Neuronal stem cell (in vitro differentiated cells): Measurements from ENCODE around the gene MTPN.
A peak's percentile ranks its signal among the peaks of the same experiment; 100 is the strongest.

Source experiments
- DNase-seq: peaks from one replicate; pipeline ENCODE4 v3.0.0-alpha.2; 2013; ENCODE audit warnings: low spot score
- H2AFZ ChIP-seq: one replicate; pipeline ENCODE4 v1.6.1; 2013; ENCODE audit warnings: mild to moderate bottlenecking, low read length, inconsistent platforms
- H2AK5ac ChIP-seq: 2 replicates; pipeline ENCODE4 v1.6.1; 2013; ENCODE audit warnings: low read depth, mild to moderate bottlenecking, inconsistent platforms, low read length, moderate library complexity, mixed read lengths
- H2BK120ac ChIP-seq: 2 replicates; pipeline ENCODE4 v1.6.1; 2013; ENCODE audit warnings: low read depth, mild to moderate bottlenecking, inconsistent platforms, low read length, moderate library complexity, mixed read lengths
- H2BK12ac ChIP-seq: one replicate; pipeline ENCODE4 v1.6.1; 2013; ENCODE audit warnings: low read length, inconsistent platforms
- H2BK15ac ChIP-seq: 2 replicates; pipeline ENCODE4 v1.6.1; 2013; ENCODE audit warnings: mild to moderate bottlenecking, low read length, inconsistent platforms, mixed read lengths
- H2BK5ac ChIP-seq: one replicate; pipeline ENCODE4 v1.6.1; 2013; ENCODE audit warnings: inconsistent platforms, mild to moderate bottlenecking, low read length, moderate library complexity
- H3K14ac ChIP-seq: one replicate; pipeline ENCODE4 v1.6.1; 2013; ENCODE audit warnings: low read length, inconsistent platforms
- H3K18ac ChIP-seq: 2 replicates; pipeline ENCODE4 v1.6.1; 2013; ENCODE audit warnings: low read length, inconsistent platforms
- H3K23ac ChIP-seq: 2 replicates; pipeline ENCODE4 v1.6.1; 2013; ENCODE audit warnings: low read depth, mild to moderate bottlenecking, mixed read lengths, low read length, inconsistent platforms; ENCODE audit not compliant: poor library complexity
- H3K27ac ChIP-seq: replicated peaks from 3 replicates; pipeline ENCODE4 v1.5.1; 2013; ENCODE audit warnings: low read length, inconsistent platforms
- H3K27me3 ChIP-seq, 3 experiments: 2 replicates each; pipeline ENCODE4 v1.6.1; 2013; ENCODE audit warnings: low read length in 3 of 3, mild to moderate bottlenecking in 2 of 3, inconsistent platforms in 1 of 3, low read depth in 1 of 3, mixed read lengths in 1 of 3, moderate library complexity in 1 of 3; ENCODE audit not compliant: control insufficient read depth in 3 of 3, insufficient read depth in 3 of 3
- H3K36me3 ChIP-seq, 2 donors: replicated peaks in 1 of 2; 2 replicates each; pipeline ENCODE4 v1.6.1; 2013; ENCODE audit warnings: low read length in 2 of 2; ENCODE audit not compliant: control insufficient read depth in 2 of 2, insufficient read depth in 2 of 2
- H3K4ac ChIP-seq: 2 replicates; pipeline ENCODE4 v1.6.1; 2013; ENCODE audit warnings: inconsistent platforms, mild to moderate bottlenecking, low read length, moderate library complexity
- H3K4me1 ChIP-seq, 2 donors: 1 replicate in 1 of 2; 2 replicates in 1 of 2; pipeline ENCODE4 v1.6.1; 2013; ENCODE audit warnings: low read length in 2 of 2, low read depth in 1 of 2; ENCODE audit not compliant: control insufficient read depth in 2 of 2, insufficient read depth in 1 of 2
- H3K4me2 ChIP-seq: one replicate; pipeline ENCODE4 v1.6.1; 2013; ENCODE audit warnings: mild to moderate bottlenecking, low read length, inconsistent platforms; ENCODE audit not compliant: insufficient read depth, poor library complexity, severe bottlenecking
- H3K4me3 ChIP-seq, 2 donors: 2 replicates each; pipeline ENCODE4 v1.5.1; 2013; ENCODE audit warnings: low read length in 2 of 2, mild to moderate bottlenecking in 2 of 2, inconsistent platforms in 1 of 2, moderate library complexity in 1 of 2
- H3K79me1 ChIP-seq: one replicate; pipeline ENCODE4 v1.6.1; 2013; ENCODE audit warnings: low read depth, mild to moderate bottlenecking, inconsistent platforms, low read length, moderate library complexity
- H3K9ac ChIP-seq: one replicate; pipeline ENCODE4 v1.6.1; 2013; ENCODE audit warnings: mild to moderate bottlenecking, low read depth, low read length, inconsistent platforms; ENCODE audit not compliant: poor library complexity
- H3K9me3 ChIP-seq, 2 donors: replicated peaks in 1 of 2; 2 replicates each; pipeline versions ENCODE3 to v1.6.1; 2013; ENCODE audit warnings: low read length in 2 of 2, mild to moderate bottlenecking in 2 of 2, inconsistent platforms in 1 of 2, low read depth in 1 of 2, mixed read lengths in 1 of 2, moderate library complexity in 1 of 2; ENCODE audit not compliant: control insufficient read depth in 2 of 2, insufficient read depth in 1 of 2
- H4K8ac ChIP-seq: one replicate; pipeline ENCODE4 v1.6.1; 2013; ENCODE audit warnings: low read depth, mild to moderate bottlenecking, inconsistent platforms, low read length, moderate library complexity
- H4K91ac ChIP-seq: one replicate; pipeline ENCODE4 v1.6.1; 2013; ENCODE audit warnings: low read length, low read depth, mild to moderate bottlenecking, inconsistent platforms; ENCODE audit not compliant: poor library complexity
- whole genome bisulfite sequencing, 2 donors: extraction: QIAGEN DNeasy Blood & Tissue Kit; methylation state at CpG; one replicate each; pipeline ENCODE4 v1.1.7; 2013; ENCODE audit warnings: missing lambda C conversion rate in 2 of 2, mixed read lengths in 1 of 2; ENCODE audit not compliant: insufficient read length in 2 of 2, insufficient replicate concordance in 1 of 2; ENCODE audit errors: extremely low coverage in 2 of 2; 5-methylcytosine and 5-hydroxymethylcytosine counted together

The MTPN gene

GRCh38 chr7:135990258-135990657 is 13.1 kb upstream of the MTPN start:
- no peak overlapping the region for H2BK120ac ChIP-seq
- H2AFZ ChIP-seq: no peak overlapping the region
- H4K91ac ChIP-seq: no peak overlapping the region
- H3K36me3 ChIP-seq: no peaks in the 10 kb centered on the region
- no peak overlapping the region for H3K4me2 ChIP-seq
- H2BK5ac ChIP-seq: no peak overlapping the region
- H3K79me1 ChIP-seq: no peaks in the 10 kb centered on the region
- no peaks in the 10 kb centered on the region for H3K9me3 ChIP-seq
- H3K27me3 ChIP-seq: peaks cover 0 to 4% (median 0%) of the 10 kb centered on the region in 3 experiments
- no peak overlapping the region for H2AK5ac ChIP-seq
- H2BK12ac ChIP-seq: no peak overlapping the region
- no peak overlapping the region for H3K27ac ChIP-seq
- H3K4me3 ChIP-seq: no peak overlapping the region
- no peak overlapping the region for H3K14ac ChIP-seq
- H4K8ac ChIP-seq: no peak overlapping the region
- H3K4ac ChIP-seq: no peak overlapping the region
- no CpG with 5 or more reads among the region's 1 CpG for WGBS, 2 donors
- no peak overlapping the region for H2BK15ac ChIP-seq
- H3K23ac ChIP-seq: no peak overlapping the region
- H3K18ac ChIP-seq: no peak overlapping the region
- DNase-seq: no peak
- no peak overlapping the region for H3K9ac ChIP-seq
- H3K4me1 ChIP-seq: no peaks in the 10 kb centered on the region

GRCh38 chr7:135981958-135982646 is 4.9 kb upstream of the MTPN start:
- Histone ChIP-seq H4K91ac (no peak overlapping the region), H2BK120ac (no peak overlapping the region), H3K14ac (no peak overlapping the region), H3K27me3 (no peaks in the 10 kb centered on the region), H3K36me3 (no peaks in the 10 kb centered on the region), H3K27ac (no peak overlapping the region), H3K79me1 (no peaks in the 10 kb centered on the region), H3K4me2 (no peak overlapping the region), H3K9me3 (no peaks in the 10 kb centered on the region), H4K8ac (no peak overlapping the region), H2BK15ac (no peak overlapping the region), H2AK5ac (no peak overlapping the region), H3K4ac (no peak overlapping the region), H3K4me3 (no peak overlapping the region), H3K18ac (no peak overlapping the region), H3K9ac (no peak overlapping the region), H2BK5ac (no peak overlapping the region), H3K23ac (no peak overlapping the region), H2AFZ (no peak overlapping the region), H3K4me1 (peaks cover 0 to 2% of the 10 kb centered on the region in 2 donors), H2BK12ac (no peak overlapping the region)
- no CpG with 5 or more reads among the region's 8 CpGs for WGBS, 2 donors
- DNase-seq: no peak

DNA sequence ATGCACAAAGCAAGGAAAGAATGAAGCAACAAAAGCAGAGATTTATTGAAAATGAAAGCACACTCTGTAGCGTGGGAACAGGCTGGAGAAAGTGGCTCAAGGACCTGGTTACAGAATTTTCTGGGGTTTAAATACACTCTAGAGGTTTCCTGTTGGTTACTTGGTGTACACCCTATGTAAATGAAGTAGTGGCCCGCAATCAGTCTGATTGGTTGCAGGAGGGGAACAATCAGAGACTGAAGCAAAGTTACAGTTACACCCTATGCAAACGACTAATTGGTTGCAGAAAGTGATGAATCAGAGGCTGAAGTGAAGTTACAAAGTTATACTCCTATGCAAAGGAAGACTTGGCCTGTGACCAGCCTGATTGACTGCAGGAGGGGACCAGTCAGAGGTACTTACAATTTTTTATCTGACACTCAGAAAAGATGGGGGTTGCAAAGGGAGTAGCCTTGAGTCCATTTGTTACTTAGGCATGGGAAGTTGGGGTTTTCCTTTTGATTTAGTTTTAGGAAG is 3.6 kb upstream of the MTPN start:
- Histone ChIP-seq H3K36me3 (peaks cover 0 to under 1% of the 10 kb centered on the region in 2 donors), H3K4me3 (no peak overlapping the region), H2BK5ac (no peak overlapping the region), H2AK5ac (no peak overlapping the region), H2BK15ac (no peak overlapping the region), H2BK12ac (no peak overlapping the region), H3K14ac (no peak overlapping the region), H3K23ac (no peak overlapping the region), H3K79me1 (peaks cover 5% of the 10 kb centered on the region), H3K9ac (no peak overlapping the region), H4K91ac (no peak overlapping the region), H3K9me3 (no peaks in the 10 kb centered on the region), H3K4me1 (peaks cover 0 to 4% of the 10 kb centered on the region in 2 donors), H3K4me2 (no peak overlapping the region), H2BK120ac (no peak overlapping the region), H3K4ac (no peak overlapping the region), H3K18ac (no peak overlapping the region), H4K8ac (no peak overlapping the region), H3K27me3 (no peaks in the 10 kb centered on the region), H2AFZ (peak overlapping the region; percentile 62), H3K27ac (no peak overlapping the region)
- DNase-seq: no peak
- no CpG with 5 or more reads among the region's 3 CpGs for WGBS, 2 donors

DNA sequence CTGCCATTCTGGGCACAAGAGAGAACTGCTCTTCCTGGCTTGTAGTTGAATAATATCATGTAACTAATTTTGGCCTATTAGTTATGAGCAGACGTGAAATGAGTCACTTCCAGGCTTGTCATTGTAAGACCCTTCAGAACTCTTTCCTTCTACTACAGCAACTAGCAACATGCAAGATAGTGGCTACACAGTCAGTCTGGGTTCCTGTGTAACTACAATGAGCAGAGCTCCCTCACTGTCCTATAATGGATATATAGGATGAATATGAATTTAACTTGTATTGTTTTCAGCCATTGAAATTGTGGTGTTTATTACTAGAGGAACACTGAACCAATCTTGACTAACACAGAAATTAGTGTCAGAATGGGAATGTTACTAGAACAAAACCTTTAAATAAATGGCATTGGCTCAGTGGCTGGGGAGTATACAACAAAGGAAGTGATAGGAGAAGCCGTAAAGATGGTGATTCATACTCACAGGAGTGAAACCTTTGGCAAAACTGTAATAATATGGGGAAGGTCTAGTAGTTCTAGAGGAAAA is 2.9 kb upstream of the MTPN start:
- Histone ChIP-seq H3K23ac (no peak overlapping the region), H2AK5ac (no peak overlapping the region), H3K4me3 (no peak overlapping the region), H4K8ac (no peak overlapping the region), H3K18ac (no peak overlapping the region), H3K9me3 (no peaks in the 10 kb centered on the region), H3K4ac (no peak overlapping the region), H2AFZ (peak overlapping the region; percentile 62), H3K14ac (no peak overlapping the region), H2BK15ac (no peak overlapping the region), H4K91ac (no peak overlapping the region), H3K9ac (no peak overlapping the region), H2BK120ac (no peak overlapping the region), H3K4me2 (no peak overlapping the region), H3K79me1 (peaks cover 5% of the 10 kb centered on the region), H3K36me3 (peaks cover 0 to 5% of the 10 kb centered on the region in 2 donors), H3K27ac (no peak overlapping the region), H3K4me1 (peaks cover 2 to 8% of the 10 kb centered on the region in 2 donors), H2BK12ac (no peak overlapping the region), H2BK5ac (no peak overlapping the region), H3K27me3 (no peaks in the 10 kb centered on the region)
- DNase-seq: no peak
- WGBS, 2 donors: no CpG with 5 or more reads among the region's 2 CpGs
